ENCODE measurements around the gene CDRT15. TPM values are rescaled to one million over a fixed set of nuclear protein-coding genes. Genes with fewer than 3 reads are reported as not detected.
"Not testable (repeated sequence)": the region's sequence is repeated elsewhere in the genome, so short reads cannot be mapped to it uniquely, and the experiment has no call there.

Gene CDRT15
- total RNA-seq, 1 experiment from 2014 or later, result not detected

GRCh38 chr17:14245002-14245401 lies 8.3 kb upstream of the CDRT15 start:
- H3K9me3 Mint-ChIP-seq, result no peaks in the 10 kb centered on the region
- ATAC-seq, result peak; percentile 65
- H3K27me3 Mint-ChIP-seq (ENCODE audit: low read depth), result no peaks in the 10 kb centered on the region
- no peaks in the 10 kb centered on the region for H3K36me3 Mint-ChIP-seq
- ChIA-PET CTCF (interaction anchor here (0.6 kb wide), 1 partner anchor 261 kb away, joined by 3 read pairs; no protein-coding TSS in a partner anchor), POLR2A (interaction anchor here (0.6 kb wide), 1 partner anchor 304 kb away, joined by 3 read pairs; no protein-coding TSS in a partner anchor)
- DNase-seq (ENCODE audit: low spot score), result no peak
- no peak for TF ChIP-seq FOXK1 (CRISPR knock-in tag; IDR thresholded peaks at IDR 0.05)
- no peak for TF ChIP-seq SMAD4 (CRISPR knock-in tag; IDR thresholded peaks at IDR 0.05)
- no peak for TF ChIP-seq RELA (CRISPR knock-in tag; IDR thresholded peaks at IDR 0.05; ENCODE audit: borderline replicate concordance)
- TF ChIP-seq, protein P1, sequence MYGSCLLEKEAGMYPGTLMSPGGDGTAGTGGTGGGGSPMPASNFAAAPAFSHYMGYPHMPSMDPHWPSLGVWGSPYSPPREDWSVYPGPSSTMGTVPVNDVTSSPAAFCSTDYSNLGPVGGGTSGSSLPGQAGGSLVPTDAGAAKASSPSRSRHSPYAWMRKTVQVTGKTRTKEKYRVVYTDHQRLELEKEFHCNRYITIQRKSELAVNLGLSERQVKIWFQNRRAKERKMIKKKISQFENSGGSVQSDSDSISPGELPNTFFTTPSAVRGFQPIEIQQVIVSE (CRISPR knock-in tag; IDR thresholded peaks at IDR 0.05; ENCODE audit: borderline replicate concordance), result no peak
- H3K4me1 Mint-ChIP-seq, result peaks cover 6% of the 10 kb centered on the region
- H3K27ac Mint-ChIP-seq, result no peak overlapping the region; the same call in 1 of the 2 replicates
- no peak overlapping the region for H3K4me3 Mint-ChIP-seq

DNA sequence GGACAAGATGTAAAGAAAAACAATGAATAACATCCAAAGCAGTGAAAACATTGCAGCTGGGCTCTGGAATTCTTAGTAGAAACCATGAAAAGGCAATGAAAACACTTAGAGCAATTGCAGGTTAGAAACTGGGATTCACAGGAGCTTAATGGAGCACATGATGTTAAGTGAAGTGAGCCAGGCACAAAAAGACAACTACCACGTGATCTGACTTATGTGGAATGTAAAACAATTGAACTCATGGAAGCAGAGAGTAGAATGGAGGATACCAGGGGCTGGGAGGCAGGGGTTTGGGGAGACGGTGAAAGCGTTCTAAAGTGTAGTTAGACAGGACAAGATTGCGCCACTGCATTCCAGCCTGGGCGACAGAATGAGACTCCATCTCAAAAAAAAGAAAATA lies 2.6 kb upstream of the CDRT15 start:
- H3K27me3 Mint-ChIP-seq (ENCODE audit: low read depth); H3K9me3 Mint-ChIP-seq; POLR2A ChIA-PET; H3K36me3 Mint-ChIP-seq; DNase-seq (ENCODE audit: low spot score); CTCF ChIA-PET; H3K4me3 Mint-ChIP-seq; ATAC-seq; H3K4me1 Mint-ChIP-seq; H3K27ac Mint-ChIP-seq: not testable (repeated sequence)

- H3K36me3 Mint-ChIP-seq; CTCF ChIA-PET; H3K4me1 Mint-ChIP-seq; POLR2A ChIA-PET; H3K27ac Mint-ChIP-seq; H3K27me3 Mint-ChIP-seq (ENCODE audit: low read depth); H3K4me3 Mint-ChIP-seq; DNase-seq (ENCODE audit: low spot score); H3K9me3 Mint-ChIP-seq: not testable (repeated sequence)
- peak; percentile 26; the same call in 1 of the 2 replicates for ATAC-seq
Observed at GRCh38 chr17:14236032-14236431, 630 bp downstream of the CDRT15 start.

- H3K27me3 Mint-ChIP-seq (ENCODE audit: low read depth); H3K9me3 Mint-ChIP-seq; H3K4me3 Mint-ChIP-seq; H3K4me1 Mint-ChIP-seq; DNase-seq (ENCODE audit: low spot score); H3K27ac Mint-ChIP-seq; POLR2A ChIA-PET; H3K36me3 Mint-ChIP-seq; CTCF ChIA-PET; ATAC-seq: not testable (repeated sequence)
Observed at GRCh38 chr17:14235047-14235446, 1.6 kb downstream of the CDRT15 start.

DNA sequence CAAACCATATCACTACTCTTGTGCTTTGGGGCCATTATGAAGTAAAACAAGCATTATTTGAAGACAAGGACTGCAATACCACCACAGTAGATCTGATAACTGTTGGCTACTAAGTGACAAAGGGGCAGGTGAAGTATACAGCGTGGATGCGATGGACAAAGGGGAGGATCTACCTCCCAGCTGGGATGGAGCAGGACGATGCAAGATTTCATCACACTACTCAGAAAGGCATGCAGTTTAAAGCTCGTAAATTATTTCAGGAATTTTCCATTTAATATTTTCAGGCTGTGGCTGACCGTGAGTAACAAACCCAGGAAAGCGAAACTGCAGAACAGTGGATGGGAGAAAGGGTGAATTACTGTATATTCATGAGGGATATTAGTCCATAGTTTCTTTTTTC lies 5.5 kb downstream of the CDRT15 start:
- H3K27me3 Mint-ChIP-seq (ENCODE audit: low read depth); POLR2A ChIA-PET; H3K4me3 Mint-ChIP-seq; H3K36me3 Mint-ChIP-seq; H3K4me1 Mint-ChIP-seq; H3K27ac Mint-ChIP-seq; ATAC-seq; DNase-seq (ENCODE audit: low spot score); CTCF ChIA-PET: not testable (repeated sequence)
- peaks cover 13% of the 10 kb centered on the region for H3K9me3 Mint-ChIP-seq
- TF ChIP-seq GABPB1 (CRISPR knock-in tag; IDR thresholded peaks at IDR 0.05), result peak; percentile 63; the same call in 1 of the 2 replicates

DNA sequence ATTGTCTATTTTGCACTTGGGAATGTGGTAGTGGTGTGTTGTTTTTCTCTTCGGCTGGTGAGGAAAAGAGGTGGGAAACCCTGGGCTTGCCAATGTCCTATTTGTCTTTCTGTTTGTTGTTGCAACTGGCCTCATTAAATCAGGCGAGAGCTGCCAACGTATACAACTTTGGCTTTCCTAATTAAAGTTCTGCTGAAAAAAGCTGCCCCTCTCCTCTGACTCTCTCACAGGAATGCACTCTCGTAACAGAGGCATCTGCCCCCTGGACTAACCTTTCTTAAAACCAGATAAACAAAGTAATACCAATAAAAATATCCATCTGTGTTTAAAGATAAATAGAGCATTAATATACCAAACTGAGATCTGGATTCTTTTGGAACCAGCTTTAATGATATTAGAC lies 7.8 kb downstream of the CDRT15 start:
- POLR2A ChIA-PET, result no interaction called here
- peaks cover 3% of the 10 kb centered on the region; the same call in 1 of the 2 replicates for H3K4me1 Mint-ChIP-seq
- no peak overlapping the region for H3K27ac Mint-ChIP-seq
- H3K27me3 Mint-ChIP-seq (ENCODE audit: low read depth), result no peaks in the 10 kb centered on the region
- DNase-seq (ENCODE audit: low spot score), result no peak
- no peak for ATAC-seq
- CTCF ChIA-PET, result no interaction called here
- H3K36me3 Mint-ChIP-seq, result peaks cover 9% of the 10 kb centered on the region
- H3K4me3 Mint-ChIP-seq, result no peak overlapping the region
- peaks cover 18% of the 10 kb centered on the region for H3K9me3 Mint-ChIP-seq
- TF ChIP-seq ZNF416 (CRISPR knock-in tag; IDR thresholded peaks at IDR 0.05) (no peak), RELA (CRISPR knock-in tag; IDR thresholded peaks at IDR 0.05; ENCODE audit: borderline replicate concordance) (no peak), ZNF138 (CRISPR knock-in tag; conservative IDR thresholded peaks at IDR 0.05) (no peak), ZNF232 (CRISPR knock-in tag; IDR thresholded peaks at IDR 0.05) (no peak), ZNF512 (CRISPR knock-in tag; IDR thresholded peaks at IDR 0.05; ENCODE audit: borderline replicate concordance) (no peak), ERG (CRISPR knock-in tag; IDR thresholded peaks at IDR 0.05) (no peak), NFATC4 (CRISPR knock-in tag; IDR thresholded peaks at IDR 0.05) (no peak), ZNF121 (CRISPR knock-in tag; IDR thresholded peaks at IDR 0.05) (no peak), OVOL2 (CRISPR knock-in tag; IDR thresholded peaks at IDR 0.05; ENCODE audit: borderline replicate concordance) (no peak), ETV6 (CRISPR knock-in tag; IDR thresholded peaks at IDR 0.05) (no peak), ZNF671 (CRISPR knock-in tag; IDR thresholded peaks at IDR 0.05) (no peak)
- TF ChIP-seq, protein P2, sequence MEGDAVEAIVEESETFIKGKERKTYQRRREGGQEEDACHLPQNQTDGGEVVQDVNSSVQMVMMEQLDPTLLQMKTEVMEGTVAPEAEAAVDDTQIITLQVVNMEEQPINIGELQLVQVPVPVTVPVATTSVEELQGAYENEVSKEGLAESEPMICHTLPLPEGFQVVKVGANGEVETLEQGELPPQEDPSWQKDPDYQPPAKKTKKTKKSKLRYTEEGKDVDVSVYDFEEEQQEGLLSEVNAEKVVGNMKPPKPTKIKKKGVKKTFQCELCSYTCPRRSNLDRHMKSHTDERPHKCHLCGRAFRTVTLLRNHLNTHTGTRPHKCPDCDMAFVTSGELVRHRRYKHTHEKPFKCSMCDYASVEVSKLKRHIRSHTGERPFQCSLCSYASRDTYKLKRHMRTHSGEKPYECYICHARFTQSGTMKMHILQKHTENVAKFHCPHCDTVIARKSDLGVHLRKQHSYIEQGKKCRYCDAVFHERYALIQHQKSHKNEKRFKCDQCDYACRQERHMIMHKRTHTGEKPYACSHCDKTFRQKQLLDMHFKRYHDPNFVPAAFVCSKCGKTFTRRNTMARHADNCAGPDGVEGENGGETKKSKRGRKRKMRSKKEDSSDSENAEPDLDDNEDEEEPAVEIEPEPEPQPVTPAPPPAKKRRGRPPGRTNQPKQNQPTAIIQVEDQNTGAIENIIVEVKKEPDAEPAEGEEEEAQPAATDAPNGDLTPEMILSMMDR (IDR thresholded peaks at IDR 0.05), result no peak
- TF ChIP-seq, protein P3, sequence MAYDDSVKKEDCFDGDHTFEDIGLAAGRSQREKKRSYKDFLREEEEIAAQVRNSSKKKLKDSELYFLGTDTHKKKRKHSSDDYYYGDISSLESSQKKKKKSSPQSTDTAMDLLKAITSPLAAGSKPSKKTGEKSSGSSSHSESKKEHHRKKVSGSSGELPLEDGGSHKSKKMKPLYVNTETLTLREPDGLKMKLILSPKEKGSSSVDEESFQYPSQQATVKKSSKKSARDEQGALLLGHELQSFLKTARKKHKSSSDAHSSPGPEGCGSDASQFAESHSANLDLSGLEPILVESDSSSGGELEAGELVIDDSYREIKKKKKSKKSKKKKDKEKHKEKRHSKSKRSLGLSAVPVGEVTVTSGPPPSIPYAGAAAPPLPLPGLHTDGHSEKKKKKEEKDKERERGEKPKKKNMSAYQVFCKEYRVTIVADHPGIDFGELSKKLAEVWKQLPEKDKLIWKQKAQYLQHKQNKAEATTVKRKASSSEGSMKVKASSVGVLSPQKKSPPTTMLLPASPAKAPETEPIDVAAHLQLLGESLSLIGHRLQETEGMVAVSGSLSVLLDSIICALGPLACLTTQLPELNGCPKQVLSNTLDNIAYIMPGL (CRISPR knock-in tag; IDR thresholded peaks at IDR 0.05), result no peak

All from WTC11 (cell line).